ENCODE measurements around the gene TAP2.
"Not testable (repeated sequence)": the region's sequence is repeated elsewhere in the genome, so short reads cannot be mapped to it uniquely, and the experiment has no call there.

Gene TAP2

DNA sequence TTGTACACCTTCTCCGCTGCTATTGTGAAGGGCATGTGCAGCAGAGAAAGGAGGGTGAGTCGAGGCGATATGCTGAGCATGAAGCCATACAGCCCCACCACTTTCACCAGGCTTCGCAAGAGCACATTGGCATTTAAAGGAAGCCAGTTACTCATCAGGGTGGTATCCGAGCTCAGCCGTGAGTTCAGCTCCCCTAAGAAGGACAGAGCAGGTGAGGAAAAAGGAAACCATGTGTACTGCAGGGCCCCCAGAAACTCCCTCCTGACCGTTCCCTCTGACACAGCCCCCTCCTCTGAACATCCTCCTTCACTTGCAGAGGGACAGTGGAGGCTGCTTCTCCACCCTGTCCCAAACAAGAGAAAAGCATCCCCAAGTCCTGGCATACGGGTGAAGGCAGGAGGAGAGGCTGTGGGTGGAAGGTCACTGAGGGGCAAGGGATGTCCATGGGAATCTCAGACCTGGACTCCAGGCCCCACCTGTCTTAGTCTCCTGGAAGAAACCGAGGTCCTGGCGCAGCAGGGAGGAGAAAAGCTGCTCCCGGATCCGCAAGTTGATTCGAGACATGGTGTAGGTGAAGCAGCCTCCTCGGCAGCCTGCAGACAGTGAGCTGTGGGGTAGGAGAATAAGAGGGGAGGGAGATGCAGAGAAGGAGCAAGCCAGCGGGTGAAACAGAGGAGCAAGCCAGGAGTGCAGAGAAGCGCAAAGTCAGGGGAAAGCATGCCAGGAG lies 3.2 kb downstream of the TAP2 start:
- no peak for DNase-seq (ENCODE audit: low spot score)

DNA sequence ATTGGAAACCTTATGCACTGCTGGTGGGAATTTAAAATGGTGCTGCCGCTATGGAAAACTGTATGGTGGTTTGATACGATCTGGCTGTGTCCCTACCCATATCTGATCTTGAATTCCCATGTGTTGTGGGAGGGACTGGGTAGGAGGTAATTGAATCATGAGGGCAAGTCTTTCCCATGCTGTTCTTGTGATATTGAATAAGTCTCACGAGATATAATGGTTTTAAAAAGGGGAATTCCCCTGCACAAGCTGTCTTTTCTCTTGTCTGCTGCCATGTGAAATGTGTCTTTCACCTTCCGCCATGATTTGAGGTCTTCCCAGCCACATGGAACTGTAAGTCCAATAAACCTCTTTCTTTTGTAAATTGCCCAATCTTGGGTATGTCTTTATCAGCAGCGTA lies 4.9 kb downstream of the TAP2 start:
- DNase-seq (ENCODE audit: low spot score): no peak

DNA sequence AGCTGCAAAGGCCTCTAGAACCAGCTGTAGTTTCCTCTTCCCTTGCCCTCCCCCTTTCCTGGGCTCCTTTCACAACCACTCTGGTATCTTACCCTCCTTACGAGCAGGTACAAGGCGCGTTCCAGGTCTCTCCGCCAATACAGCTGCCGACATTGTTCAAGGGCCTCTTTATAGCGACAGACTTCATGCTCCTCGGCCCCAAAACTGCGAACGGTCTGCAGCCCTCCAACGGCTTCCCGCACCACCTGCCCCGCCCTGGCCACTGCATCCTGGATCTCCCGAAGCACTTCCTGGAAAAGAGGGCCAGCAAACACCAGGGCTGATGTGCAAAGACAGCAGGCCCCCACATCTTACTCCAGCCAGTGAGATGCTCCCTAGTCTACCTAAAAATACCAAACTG lies 6.0 kb downstream of the TAP2 start:
- DNase-seq (ENCODE audit: low spot score): no peak

DNA sequence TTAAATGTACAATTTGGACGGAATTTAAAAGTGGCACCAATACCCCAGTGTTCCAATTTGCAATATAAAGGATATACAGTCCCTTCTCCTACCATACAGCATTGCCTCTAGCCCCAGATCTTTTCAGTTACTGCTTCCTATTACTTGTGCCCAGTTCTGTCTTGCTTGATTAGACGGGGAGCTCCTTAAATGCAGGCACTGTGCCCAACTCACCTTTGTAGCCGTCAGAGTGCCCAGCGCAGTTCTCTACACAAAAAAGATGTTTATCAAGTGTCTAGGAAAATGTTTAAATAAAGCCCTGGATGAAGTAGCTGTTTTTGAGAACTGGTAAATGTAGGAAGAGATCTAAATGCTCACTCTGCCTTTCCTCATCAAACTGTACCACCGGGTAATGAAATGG lies 7.6 kb downstream of the TAP2 start:
- no peak for DNase-seq (ENCODE audit: low spot score)

GRCh38 chr6:32830017-32830416 lies 8.5 kb downstream of the TAP2 start:
- no peak for DNase-seq (ENCODE audit: low spot score)

GRCh38 chr6:32829495-32829894 lies 9.0 kb downstream of the TAP2 start:
- no peak for DNase-seq (ENCODE audit: low spot score)

- no peak for DNase-seq (ENCODE audit: low spot score)
Observed at GRCh38 chr6:32827025-32827424, 11.5 kb downstream of the TAP2 start.

- peak; percentile 37 for DNase-seq (ENCODE audit: low spot score)
Observed at GRCh38 chr6:32825966-32826365, 12.6 kb downstream of the TAP2 start.

DNA sequence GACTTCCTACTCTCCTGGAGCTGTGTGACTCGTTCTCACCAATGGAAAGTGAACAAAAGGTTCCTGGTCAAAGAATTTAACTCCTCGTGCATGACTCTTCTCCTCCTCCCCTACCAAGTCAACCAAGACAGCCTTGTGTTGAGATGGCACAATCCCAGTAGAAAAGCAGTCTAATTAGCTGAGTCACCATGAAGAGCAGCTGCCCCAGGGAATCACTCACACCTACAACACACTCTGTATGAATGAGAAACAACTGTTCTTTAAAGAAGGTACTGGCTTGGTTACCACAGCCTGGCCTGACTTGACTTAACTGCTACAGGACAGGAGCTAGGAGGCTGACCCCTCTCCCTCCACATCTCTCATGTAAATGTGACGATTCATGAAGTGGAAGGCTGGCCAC lies 18.8 kb downstream of the TAP2 start:
- no peak for DNase-seq (ENCODE audit: low spot score)

- no peak for DNase-seq (ENCODE audit: low spot score)
Observed at GRCh38 chr6:32818867-32819266, 19.7 kb downstream of the TAP2 start.

DNA sequence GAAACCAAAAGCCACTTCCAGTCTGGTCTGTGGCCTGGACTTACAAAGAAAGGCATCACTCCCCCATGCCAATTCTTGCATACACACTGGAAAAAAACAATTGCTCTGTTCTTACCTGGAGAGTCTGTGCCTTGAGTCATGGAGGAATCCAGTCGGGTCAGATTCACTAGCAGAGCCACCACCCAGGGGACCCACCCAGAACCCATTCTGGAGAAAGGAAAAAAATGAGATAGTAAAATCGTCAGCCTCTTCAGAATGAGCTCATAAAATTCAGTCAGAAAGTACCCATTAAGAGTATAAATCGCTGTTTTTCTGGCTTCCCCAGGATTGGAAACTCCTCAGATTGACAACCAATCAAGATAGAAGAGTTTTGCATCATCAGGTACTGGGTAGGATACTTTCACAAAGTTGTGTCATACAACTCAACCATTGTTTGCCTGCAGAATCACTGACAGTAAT lies 21.8 kb downstream of the TAP2 start, which contains the start of gene HLA-DOB:
Gene HLA-DOB, minus strand, starts transcription at position 257 of the 459 bp plus-strand sequence. Its CDS starts 51 bp downstream, at position 206.
- peak; percentile 23 for DNase-seq (ENCODE audit: low spot score)

- no peak for DNase-seq (ENCODE audit: low spot score)
Observed at GRCh38 chr6:32815996-32816395, 22.5 kb downstream of the TAP2 start.

DNA sequence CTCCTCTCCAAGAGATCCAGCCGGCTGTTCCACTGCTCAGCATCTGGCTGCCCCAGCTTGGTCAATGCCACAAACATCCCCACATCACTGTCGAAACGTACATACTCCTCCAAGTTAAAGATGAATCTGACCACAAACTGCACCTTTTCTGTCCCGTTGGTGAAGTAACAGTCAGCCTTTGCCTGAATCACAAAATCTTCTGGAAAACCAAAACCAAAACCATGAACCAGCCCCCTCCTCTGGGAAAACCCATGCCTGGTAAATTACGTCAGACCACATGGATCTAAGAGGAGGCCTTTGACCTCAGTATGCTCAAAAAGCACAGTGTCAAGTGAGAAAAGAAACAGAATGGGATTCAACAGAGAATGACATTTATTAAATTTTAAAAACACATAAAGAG lies 23.4 kb downstream of the TAP2 start:
- no peak for DNase-seq (ENCODE audit: low spot score)

- no peak for DNase-seq (ENCODE audit: low spot score)
Observed at GRCh38 chr6:32814145-32814544, 24.4 kb downstream of the TAP2 start.

GRCh38 chr6:32809171-32809570 lies 29.4 kb downstream of the TAP2 start:
- DNase-seq (ENCODE audit: low spot score): no peak

DNA sequence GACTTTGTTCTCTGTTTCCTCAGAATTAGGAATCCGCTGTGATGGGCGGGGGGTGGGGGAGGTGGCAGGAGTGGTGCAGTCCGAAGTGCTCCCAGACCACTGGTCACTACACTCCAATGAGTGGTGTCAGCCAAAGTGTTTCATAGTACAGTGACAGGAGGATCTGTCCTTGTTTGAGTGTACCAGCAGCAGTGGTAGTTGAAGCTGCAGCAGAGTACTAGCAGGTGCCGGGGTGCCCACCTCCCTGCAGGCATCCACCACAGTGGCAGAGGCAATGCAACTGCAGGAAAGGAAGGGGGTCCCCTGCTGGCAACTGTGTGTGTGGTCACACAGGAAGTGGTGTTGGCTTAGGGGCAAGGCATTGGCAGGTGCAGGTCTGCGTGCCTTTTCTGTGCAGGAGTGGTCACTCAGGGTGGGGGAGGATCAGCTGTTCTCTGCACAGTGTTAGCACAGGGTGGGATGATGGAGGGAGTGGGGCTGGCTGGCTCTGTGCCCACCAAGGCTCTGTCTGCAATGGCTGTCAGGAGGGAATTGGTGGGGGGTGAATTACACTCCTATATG lies 31.4 kb downstream of the TAP2 start:
- DNase-seq (ENCODE audit: low spot score): no peak

DNA sequence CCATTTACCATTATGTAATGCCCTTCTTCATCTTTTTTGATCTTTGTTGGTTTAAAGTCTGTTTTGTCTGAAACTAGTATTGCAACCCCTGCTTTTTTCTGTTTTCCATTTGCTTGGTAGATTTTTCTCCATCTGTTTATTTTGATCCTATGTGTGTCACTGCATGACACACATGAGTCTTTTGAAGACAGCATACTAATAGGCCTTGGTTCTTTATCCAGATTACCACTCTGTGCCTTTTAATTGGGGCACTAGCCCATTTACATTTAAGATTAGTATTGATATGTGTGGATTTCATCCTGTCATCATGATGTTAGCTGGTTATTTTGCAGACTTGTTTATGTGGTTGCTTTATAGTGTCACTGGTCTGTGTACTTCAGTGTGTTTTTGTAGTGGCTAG lies 33.1 kb downstream of the TAP2 start:
- not testable (repeated sequence) for DNase-seq (ENCODE audit: low spot score)

- DNase-seq (ENCODE audit: low spot score): no peak
Observed at GRCh38 chr6:32803416-32803815, 35.1 kb downstream of the TAP2 start.

DNA sequence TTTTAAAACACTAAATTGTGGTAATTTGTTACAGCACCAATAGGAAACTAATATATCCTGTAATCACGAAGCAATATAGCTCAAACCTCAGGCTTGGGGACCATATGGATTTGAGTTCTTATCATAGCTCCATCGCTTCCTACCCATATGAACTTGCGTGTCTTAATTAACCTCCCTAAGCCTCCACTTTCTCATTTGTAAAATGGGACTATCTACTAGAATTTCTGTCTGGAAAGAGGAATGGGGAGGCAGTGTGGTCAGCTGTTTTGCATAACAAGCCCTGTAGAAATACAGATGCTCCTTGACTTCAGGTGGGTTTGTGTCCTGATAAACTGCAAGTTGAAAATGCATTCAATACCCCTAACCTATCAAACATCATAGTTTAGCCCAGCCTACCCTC lies 38.8 kb downstream of the TAP2 start:
- no peak for DNase-seq (ENCODE audit: low spot score)

DNA sequence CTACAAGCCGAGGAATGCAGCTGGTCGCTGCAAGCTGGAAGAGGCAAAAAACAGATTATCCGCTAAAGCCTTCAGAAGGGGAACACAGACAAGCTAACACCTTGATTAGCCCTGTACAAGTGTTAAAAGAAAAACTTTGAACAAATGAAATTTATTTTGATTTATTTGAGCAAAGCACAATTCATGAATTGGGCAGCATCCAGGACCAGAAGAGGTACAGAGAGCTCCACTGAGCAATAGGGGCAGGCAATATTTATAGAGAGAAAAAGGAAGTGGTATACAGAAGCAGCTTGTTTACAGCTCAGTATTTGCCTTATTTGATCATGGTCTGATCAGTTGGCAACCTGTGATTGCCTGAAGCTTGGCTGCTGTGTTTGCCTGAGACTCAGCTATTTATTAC lies 39.4 kb downstream of the TAP2 start:
- DNase-seq (ENCODE audit: low spot score): no peak

DNA sequence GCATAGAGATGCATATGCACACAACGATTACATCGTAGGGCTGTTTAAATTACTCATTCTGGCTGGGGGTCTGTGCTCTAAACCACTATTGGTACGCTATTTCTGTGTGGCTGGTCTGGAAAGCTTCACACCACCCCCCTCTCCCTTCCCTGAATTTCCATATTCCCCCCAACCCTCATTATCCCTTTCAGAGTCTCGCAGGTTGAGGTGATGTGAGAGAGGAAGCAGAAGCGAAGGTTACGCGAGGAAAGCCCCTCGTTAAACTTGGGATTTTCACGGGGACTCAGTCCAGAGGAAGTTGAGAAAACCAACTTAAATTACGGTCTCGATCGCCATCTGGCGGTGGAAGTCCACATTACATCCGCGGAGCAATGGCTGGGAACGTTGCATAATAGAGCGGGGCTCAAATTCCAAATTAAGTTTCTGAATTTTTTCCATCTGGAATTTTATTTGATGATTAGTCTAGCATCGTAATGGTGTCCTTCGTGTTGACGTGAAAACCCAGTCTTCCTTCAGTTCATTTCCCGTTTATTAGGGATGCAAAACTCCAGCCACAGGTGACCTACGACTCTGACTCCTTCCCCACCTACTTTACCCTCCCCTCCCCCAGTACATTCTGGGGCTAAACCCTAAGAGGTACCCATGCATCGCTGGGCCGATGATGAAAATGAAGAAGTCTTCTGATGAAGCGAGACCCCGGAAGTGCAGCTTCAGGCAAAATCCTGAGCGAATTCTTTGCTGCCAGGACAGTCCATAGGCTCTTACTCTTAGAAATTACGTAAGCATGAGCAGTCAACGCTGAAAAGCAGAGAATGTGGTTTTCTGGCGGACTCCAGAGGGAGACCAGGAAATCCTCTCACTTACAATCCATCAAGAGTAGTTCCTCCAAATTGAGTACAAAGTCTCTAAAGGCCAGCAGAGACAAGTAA lies 41.4 kb downstream of the TAP2 start:
- DNase-seq (ENCODE audit: low spot score): peak; percentile 49

DNA sequence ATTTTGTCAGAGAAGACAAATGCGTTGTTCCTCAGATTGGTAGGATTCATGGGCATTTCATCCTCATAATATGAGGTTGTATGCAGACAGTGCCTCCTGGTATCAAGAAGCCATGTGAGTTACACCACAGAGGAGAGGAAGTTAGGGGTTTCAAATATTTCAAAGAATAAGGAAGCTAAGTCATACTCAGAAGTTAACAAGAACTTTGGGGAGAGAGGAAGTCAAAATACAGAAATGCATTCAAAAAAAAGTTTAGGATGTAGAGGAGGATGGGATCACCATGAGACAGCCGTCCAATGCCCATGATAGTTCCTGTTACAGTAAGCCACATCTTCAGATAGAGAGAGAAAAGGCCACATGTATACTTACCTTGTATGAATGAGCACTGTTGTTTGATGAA lies 44.0 kb downstream of the TAP2 start:
- peak; percentile 38 for DNase-seq (ENCODE audit: low spot score)
